GM18907 (cell line): ENCODE data around the gene MIA2.
A peak's percentile ranks its signal among the peaks of the same experiment; 100 is the strongest.
"Not testable (repeated sequence)": the region's sequence is repeated elsewhere in the genome, so short reads cannot be mapped to it uniquely, and the experiment has no call there.

Source experiments
- ATAC-seq: cut with Tn5 transposase; IDR thresholded peaks from one replicate; pipeline ENCODE4 v1.9.1; 2021; ENCODE audit warnings: mild to moderate bottlenecking, moderate library complexity; ENCODE audit not compliant: unreplicated experiment

MIA2 gene

GRCh38 chr14:39267608-39268005 lies 33.9 kb downstream of the MIA2 start:
- ATAC-seq: peak; percentile 6

- no peak for ATAC-seq
Observed at GRCh38 chr14:39268393-39268792, 34.7 kb downstream of the MIA2 start.

GRCh38 chr14:39272918-39273317 lies 39.2 kb downstream of the MIA2 start:
- no peak for ATAC-seq

- no peak for ATAC-seq
Observed at GRCh38 chr14:39275395-39275794, 41.7 kb downstream of the MIA2 start.

GRCh38 chr14:39276005-39276404 lies 42.3 kb downstream of the MIA2 start:
- no peak for ATAC-seq

- ATAC-seq: no peak
Observed at GRCh38 chr14:39276579-39277114, 42.9 kb downstream of the MIA2 start.

- ATAC-seq: no peak
Observed at GRCh38 chr14:39279515-39279914, 45.8 kb downstream of the MIA2 start.

GRCh38 chr14:39280678-39281077 lies 47.0 kb downstream of the MIA2 start:
- ATAC-seq: not testable (repeated sequence)

- no peak for ATAC-seq
Observed at GRCh38 chr14:39289523-39289922, 55.8 kb downstream of the MIA2 start.

GRCh38 chr14:39291701-39292100 lies 58.0 kb downstream of the MIA2 start:
- no peak for ATAC-seq

GRCh38 chr14:39293629-39294028 lies 59.9 kb downstream of the MIA2 start:
- no peak for ATAC-seq

- not testable (repeated sequence) for ATAC-seq
Observed at GRCh38 chr14:39300389-39300788, 66.7 kb downstream of the MIA2 start.

GRCh38 chr14:39302124-39302810 lies 68.6 kb downstream of the MIA2 start:
- no peak for ATAC-seq

- no peak for ATAC-seq
Observed at GRCh38 chr14:39303115-39303514, 69.4 kb downstream of the MIA2 start.

- ATAC-seq: no peak
Observed at GRCh38 chr14:39307815-39308214, 74.1 kb downstream of the MIA2 start.

- ATAC-seq: no peak
Observed at GRCh38 chr14:39310051-39310450, 76.3 kb downstream of the MIA2 start.

GRCh38 chr14:39315859-39316444 lies 82.2 kb downstream of the MIA2 start:
- no peak for ATAC-seq

- ATAC-seq: no peak
Observed at GRCh38 chr14:39316830-39317553, 83.3 kb downstream of the MIA2 start.

GRCh38 chr14:39318574-39318973 lies 84.9 kb downstream of the MIA2 start:
- no peak for ATAC-seq

GRCh38 chr14:39319381-39319780 lies 85.7 kb downstream of the MIA2 start:
- ATAC-seq: no peak

- ATAC-seq: no peak
Observed at GRCh38 chr14:39320318-39320717, 86.6 kb downstream of the MIA2 start.

GRCh38 chr14:39322807-39323206 lies 89.1 kb downstream of the MIA2 start:
- no peak for ATAC-seq
